Esophagus squamous epithelium (tissue), 4 donors: ENCODE measurements around the gene TOGARAM2.

Experiments
- POLR2A ChIP-seq, 4 donors: fragments of 450-650 bp; IDR thresholded peaks; one replicate each; pipeline ENCODE4 v1.6.1; 2017; ENCODE audit warnings: antibody characterized with exemption in 4 of 4, mild to moderate bottlenecking in 4 of 4, moderate library complexity in 3 of 4
- TF ChIP-seq, protein P1 (sequence below), 6 experiments: fragments of 450-650 bp in 4 of 6; fragments of 200-600 bp in 2 of 6; sonication (generic) in 2 of 6; IDR thresholded peaks; one replicate each; pipeline ENCODE4 v1.5.1; 2016 to 2019; ENCODE audit warnings: antibody characterized with exemption in 6 of 6, mild to moderate bottlenecking in 4 of 6, moderate library complexity in 4 of 6

- TF ChIP-seq POLR2A (IDR thresholded peaks at IDR 0.05), result no peak
- TF ChIP-seq, protein P1, sequence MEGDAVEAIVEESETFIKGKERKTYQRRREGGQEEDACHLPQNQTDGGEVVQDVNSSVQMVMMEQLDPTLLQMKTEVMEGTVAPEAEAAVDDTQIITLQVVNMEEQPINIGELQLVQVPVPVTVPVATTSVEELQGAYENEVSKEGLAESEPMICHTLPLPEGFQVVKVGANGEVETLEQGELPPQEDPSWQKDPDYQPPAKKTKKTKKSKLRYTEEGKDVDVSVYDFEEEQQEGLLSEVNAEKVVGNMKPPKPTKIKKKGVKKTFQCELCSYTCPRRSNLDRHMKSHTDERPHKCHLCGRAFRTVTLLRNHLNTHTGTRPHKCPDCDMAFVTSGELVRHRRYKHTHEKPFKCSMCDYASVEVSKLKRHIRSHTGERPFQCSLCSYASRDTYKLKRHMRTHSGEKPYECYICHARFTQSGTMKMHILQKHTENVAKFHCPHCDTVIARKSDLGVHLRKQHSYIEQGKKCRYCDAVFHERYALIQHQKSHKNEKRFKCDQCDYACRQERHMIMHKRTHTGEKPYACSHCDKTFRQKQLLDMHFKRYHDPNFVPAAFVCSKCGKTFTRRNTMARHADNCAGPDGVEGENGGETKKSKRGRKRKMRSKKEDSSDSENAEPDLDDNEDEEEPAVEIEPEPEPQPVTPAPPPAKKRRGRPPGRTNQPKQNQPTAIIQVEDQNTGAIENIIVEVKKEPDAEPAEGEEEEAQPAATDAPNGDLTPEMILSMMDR (IDR thresholded peaks at IDR 0.05), result no peak
These were observed 36.4 kb upstream of the TOGARAM2 start for GRCh38 chr2:28944535-28945248.
